ENCODE data around the gene KDR.

The KDR gene

DNA sequence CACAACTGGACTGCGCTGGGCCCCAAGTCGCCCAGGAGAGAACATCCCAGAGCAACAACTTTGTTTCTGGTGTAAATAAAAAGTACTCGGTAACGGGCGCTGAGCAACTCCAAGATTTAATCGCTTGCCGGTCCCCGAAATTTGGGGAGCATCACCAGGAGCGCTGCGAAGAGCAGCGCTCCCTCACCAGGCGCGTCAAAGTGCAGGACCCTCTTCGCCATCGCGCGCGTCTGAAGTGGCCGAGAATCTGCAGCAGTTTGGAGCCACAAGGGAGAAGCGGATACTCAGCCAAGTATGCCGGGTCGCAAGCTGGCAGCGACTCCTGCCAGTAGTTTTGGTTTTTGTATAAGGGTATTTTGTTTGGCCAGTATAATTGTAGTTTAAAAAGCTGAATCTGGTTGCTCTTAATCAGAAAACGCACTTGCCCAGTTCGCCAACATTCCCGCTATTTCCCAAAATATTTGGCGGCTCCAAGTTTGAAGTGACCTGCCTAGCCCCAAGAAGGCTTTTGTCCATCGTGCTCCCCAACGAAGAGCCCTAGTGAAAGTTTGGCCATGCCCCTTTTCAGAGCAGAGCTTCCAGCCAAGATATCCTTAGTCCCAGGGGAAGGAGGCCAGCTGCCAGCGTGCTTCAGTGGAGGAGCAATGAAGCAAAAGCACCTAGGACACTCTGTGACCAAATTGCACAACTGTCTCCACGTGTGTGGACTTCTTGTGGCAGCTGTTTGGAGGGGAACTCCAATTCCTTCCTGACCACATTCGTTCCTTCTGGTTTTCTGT is 557 bp upstream of the KDR start:
- no peak overlapping the region for H3K4me2 ChIP-seq (ENCODE audit: insufficient read depth, low read length)
- no peaks in the 10 kb centered on the region for H3K9me3 ChIP-seq (ENCODE audit: insufficient read depth, low read length, severe bottlenecking)
- H3K4me1 ChIP-seq (ENCODE audit: insufficient read depth, low read length): no peaks in the 10 kb centered on the region
- no peak overlapping the region for H3K9ac ChIP-seq (ENCODE audit: low read depth, low read length)
- DNase-seq: no peak
- no peaks in the 10 kb centered on the region for H3K79me2 ChIP-seq (ENCODE audit: insufficient read depth, low read length)
- TF ChIP-seq, protein P1, sequence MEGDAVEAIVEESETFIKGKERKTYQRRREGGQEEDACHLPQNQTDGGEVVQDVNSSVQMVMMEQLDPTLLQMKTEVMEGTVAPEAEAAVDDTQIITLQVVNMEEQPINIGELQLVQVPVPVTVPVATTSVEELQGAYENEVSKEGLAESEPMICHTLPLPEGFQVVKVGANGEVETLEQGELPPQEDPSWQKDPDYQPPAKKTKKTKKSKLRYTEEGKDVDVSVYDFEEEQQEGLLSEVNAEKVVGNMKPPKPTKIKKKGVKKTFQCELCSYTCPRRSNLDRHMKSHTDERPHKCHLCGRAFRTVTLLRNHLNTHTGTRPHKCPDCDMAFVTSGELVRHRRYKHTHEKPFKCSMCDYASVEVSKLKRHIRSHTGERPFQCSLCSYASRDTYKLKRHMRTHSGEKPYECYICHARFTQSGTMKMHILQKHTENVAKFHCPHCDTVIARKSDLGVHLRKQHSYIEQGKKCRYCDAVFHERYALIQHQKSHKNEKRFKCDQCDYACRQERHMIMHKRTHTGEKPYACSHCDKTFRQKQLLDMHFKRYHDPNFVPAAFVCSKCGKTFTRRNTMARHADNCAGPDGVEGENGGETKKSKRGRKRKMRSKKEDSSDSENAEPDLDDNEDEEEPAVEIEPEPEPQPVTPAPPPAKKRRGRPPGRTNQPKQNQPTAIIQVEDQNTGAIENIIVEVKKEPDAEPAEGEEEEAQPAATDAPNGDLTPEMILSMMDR (IDR thresholded peaks at IDR 0.05; ENCODE audit: borderline replicate concordance, extremely low read depth, low read length, poor library complexity, severe bottlenecking): no peak
- no peak for TF ChIP-seq EZH2 (IDR thresholded peaks at IDR 0.05; ENCODE audit: borderline replicate concordance, low read depth, low read length, severe bottlenecking)
- H3K4me3 ChIP-seq (ENCODE audit: low read depth in 1 of 2, low read length in 2 of 2): no peak overlapping the region
- H4K20me1 ChIP-seq (ENCODE audit: insufficient read depth, low read length): no peaks in the 10 kb centered on the region
- ATAC-seq (ENCODE audit: insufficient read depth, low read depth): no peak
- no peaks in the 10 kb centered on the region for H3K27me3 ChIP-seq (ENCODE audit: insufficient read depth, low read length, poor library complexity)
- no peak overlapping the region for H3K27ac ChIP-seq (ENCODE audit: low read length)
- no peaks in the 10 kb centered on the region for H3K36me3 ChIP-seq (ENCODE audit: insufficient read depth, low read length)
- H2AFZ ChIP-seq (ENCODE audit: low read depth, low read length): no peak overlapping the region

GRCh38 chr4:55124322-55125076 is 896 bp downstream of the KDR start:
- TF ChIP-seq, protein P1 (IDR thresholded peaks at IDR 0.05; ENCODE audit: borderline replicate concordance, extremely low read depth, low read length, poor library complexity, severe bottlenecking): no peak
- no peak for TF ChIP-seq EZH2 (IDR thresholded peaks at IDR 0.05; ENCODE audit: borderline replicate concordance, low read depth, low read length, severe bottlenecking)
- H3K4me2 ChIP-seq (ENCODE audit: insufficient read depth, low read length): no peak overlapping the region
- H3K4me1 ChIP-seq (ENCODE audit: insufficient read depth, low read length): no peaks in the 10 kb centered on the region
- no peak overlapping the region for H3K4me3 ChIP-seq (ENCODE audit: low read depth in 1 of 2, low read length in 2 of 2)
- no peaks in the 10 kb centered on the region for H4K20me1 ChIP-seq (ENCODE audit: insufficient read depth, low read length)
- no peak for ATAC-seq (ENCODE audit: insufficient read depth, low read depth)
- no peak for DNase-seq
- no peaks in the 10 kb centered on the region for H3K9me3 ChIP-seq (ENCODE audit: insufficient read depth, low read length, severe bottlenecking)
- H3K79me2 ChIP-seq (ENCODE audit: insufficient read depth, low read length): no peaks in the 10 kb centered on the region
- H3K36me3 ChIP-seq (ENCODE audit: insufficient read depth, low read length): no peaks in the 10 kb centered on the region
- H3K27me3 ChIP-seq (ENCODE audit: insufficient read depth, low read length, poor library complexity): no peaks in the 10 kb centered on the region
- no peak overlapping the region for H2AFZ ChIP-seq (ENCODE audit: low read depth, low read length)
- H3K27ac ChIP-seq (ENCODE audit: low read length): no peak overlapping the region
- H3K9ac ChIP-seq (ENCODE audit: low read depth, low read length): no peak overlapping the region

DNA sequence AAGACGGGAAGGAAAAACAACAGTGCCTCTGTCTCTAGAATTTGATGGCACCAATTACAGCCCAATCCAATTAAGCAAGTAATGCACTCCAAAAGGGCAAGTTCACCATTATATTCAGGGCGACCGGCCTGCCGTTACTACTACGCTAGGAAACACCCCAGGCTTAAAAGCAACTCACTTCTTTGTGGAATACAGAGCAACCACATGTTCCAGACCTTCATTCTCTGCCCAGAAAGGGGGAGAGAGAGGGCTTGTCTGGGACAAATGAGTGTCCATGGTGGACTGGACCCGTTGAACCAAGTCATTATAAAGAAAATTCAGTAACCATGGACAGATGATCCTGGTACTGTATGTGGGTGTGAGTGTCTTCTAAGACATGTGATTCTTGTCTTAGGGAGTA is 1.6 kb downstream of the KDR start:
- Histone ChIP-seq H3K4me2 (ENCODE audit: insufficient read depth, low read length) (no peak overlapping the region), H3K36me3 (ENCODE audit: insufficient read depth, low read length) (no peaks in the 10 kb centered on the region), H3K4me1 (ENCODE audit: insufficient read depth, low read length) (no peaks in the 10 kb centered on the region), H3K4me3 (ENCODE audit: low read depth in 1 of 2, low read length in 2 of 2) (no peak overlapping the region), H3K9me3 (ENCODE audit: insufficient read depth, low read length, severe bottlenecking) (no peaks in the 10 kb centered on the region), H4K20me1 (ENCODE audit: insufficient read depth, low read length) (no peaks in the 10 kb centered on the region), H3K79me2 (ENCODE audit: insufficient read depth, low read length) (no peaks in the 10 kb centered on the region), H3K27ac (ENCODE audit: low read length) (no peak overlapping the region), H3K9ac (ENCODE audit: low read depth, low read length) (no peak overlapping the region), H3K27me3 (ENCODE audit: insufficient read depth, low read length, poor library complexity) (no peaks in the 10 kb centered on the region), H2AFZ (ENCODE audit: low read depth, low read length) (no peak overlapping the region)
- no peak for DNase-seq
- TF ChIP-seq, protein P1 (IDR thresholded peaks at IDR 0.05; ENCODE audit: borderline replicate concordance, extremely low read depth, low read length, poor library complexity, severe bottlenecking): no peak
- no peak for TF ChIP-seq EZH2 (IDR thresholded peaks at IDR 0.05; ENCODE audit: borderline replicate concordance, low read depth, low read length, severe bottlenecking)
- no peak for ATAC-seq (ENCODE audit: insufficient read depth, low read depth)

All from DND-41 (cell line).